Gastrocnemius medialis (tissue), 4 donors: ENCODE results near the gene RNF128. TPM values are rescaled to one million over a fixed set of nuclear protein-coding genes. Genes with fewer than 3 reads are reported as not detected.

Source experiments
- ATAC-seq, 2 donors: fragments of 150-250 bp; one replicate each; pipeline ENCODE4 v1.9.1; 2016
- DNase-seq, 2 donors: peaks; one replicate each; pipeline ENCODE4 v3.0.0-alpha.2; 2019
- H3K27ac ChIP-seq, 4 donors: fragments of 200-600 bp; sonication (generic); 1 replicate in 1 of 4; 2 replicates in 3 of 4; pipeline ENCODE4 v1.5.1; 2016 to 2018; ENCODE audit warnings: mild to moderate bottlenecking in 2 of 4, moderate library complexity in 1 of 4
- H3K27me3 ChIP-seq, 3 donors: fragments of 200-600 bp; sonication (generic) in 2 of 3; 1 replicate in 1 of 3; 2 replicates in 2 of 3; pipeline versions ENCODE4 v1.5.1 to v1.6.0; 2016 to 2019; ENCODE audit warnings: mild to moderate bottlenecking in 1 of 3, moderate library complexity in 1 of 3
- H3K36me3 ChIP-seq, 2 donors: fragments of 200-600 bp; sonication (generic) in 1 of 2; one replicate each; pipeline ENCODE4 v1.5.1; 2017 to 2018
- H3K4me1 ChIP-seq, 2 donors: fragments of 200-600 bp; sonication (generic) in 1 of 2; one replicate each; pipeline ENCODE4 v1.5.1; 2016 to 2017; ENCODE audit warnings: mild to moderate bottlenecking in 2 of 2
- H3K4me3 ChIP-seq, 4 donors: fragments of 200-600 bp; sonication (generic) in 3 of 4; 1 replicate in 1 of 4; 2 replicates in 3 of 4; pipeline ENCODE4 v1.5.1; 2016 to 2019; ENCODE audit warnings: mild to moderate bottlenecking in 2 of 4
- H3K9me3 ChIP-seq, 3 donors: fragments of 200-600 bp; sonication (generic) in 2 of 3; 1 replicate in 1 of 3; 2 replicates in 2 of 3; pipeline ENCODE4 v1.5.1; 2016 to 2019
- CTCF ChIP-seq, 5 experiments: fragments of 450-650 bp in 3 of 5; fragments of 200-600 bp in 2 of 5; sonication (generic) in 2 of 5; IDR thresholded peaks in 4 of 5; conservative IDR thresholded peaks in 1 of 5; 1 replicate in 4 of 5; 2 replicates in 1 of 5; pipeline ENCODE4 v1.5.1; 2016 to 2019; ENCODE audit warnings: antibody characterized with exemption in 5 of 5, mild to moderate bottlenecking in 3 of 5, moderate library complexity in 3 of 5
- POLR2A ChIP-seq, 2 donors: fragments of 450-650 bp; IDR thresholded peaks; one replicate each; pipeline ENCODE4 v1.6.1; 2017; ENCODE audit warnings: antibody characterized with exemption in 2 of 2, mild to moderate bottlenecking in 2 of 2, moderate library complexity in 2 of 2
- in situ Hi-C, 4 donors: fragments of 200-750 bp; cut with MboI; loops; one replicate each; pipeline versions ENCODE4 v1.15.0 to v1.8.0; 2017; ENCODE audit warnings: low sequenced_read_pairs in 4 of 4
- intact Hi-C: fragments of 100-400 bp; cut with DNase I; formaldehyde crosslinking; loops from one replicate; pipeline ENCODE4 v1.15.1; 2023; ENCODE audit warnings: low total_unique reads
- total RNA-seq, 4 donors: library from RNA; depleted of rRNA; stranded (reverse); fragments of >200 nt; gene quantifications; one replicate each; pipeline versions ENCODE4 v1.1.0 to v1.2.3, GENCODE V29; 2016

The RNF128 gene
- total RNA-seq, 4 donors from 2014 or later = 2.7 to 12.2 (median 5.5) TPM

GRCh38 chrX:106707771-106708454, 18.6 kb upstream of the RNF128 start:
- no peak for TF ChIP-seq CTCF (IDR thresholded peaks at IDR 0.05 in 4 of 5, conservative IDR thresholded peaks at IDR 0.05 in 1 of 5)
- no peak for TF ChIP-seq POLR2A (IDR thresholded peaks at IDR 0.05)
- DNase-seq (peak; percentile 9 to 18), ATAC-seq (peak; percentile 100)
- H3K9me3 ChIP-seq = no peaks in the 10 kb centered on the region
- no peaks in the 10 kb centered on the region for H3K27me3 ChIP-seq
- intact Hi-C loops (loop anchor here (2.0 kb wide), 1 partner anchor 19 kb away; the partner anchor contains the start of gene RNF128), in situ Hi-C loops (no loop called here)
- no peak overlapping the region for H3K4me3 ChIP-seq
- peak overlapping the region; percentile 66 to 85 (median 75) for H3K27ac ChIP-seq
- no peaks in the 10 kb centered on the region for H3K36me3 ChIP-seq
- peaks cover 11 to 15% of the 10 kb centered on the region in 2 donors for H3K4me1 ChIP-seq

- in situ Hi-C loops = no loop called here
- DNase-seq = no peak
Measured at GRCh38 chrX:106710771-106711170, 15.7 kb upstream of the RNF128 start.

GRCh38 chrX:106711375-106711774, 15.1 kb upstream of the RNF128 start:
- no peak for ATAC-seq

More at GRCh38 chrX:106710771-106711170, 15.7 kb upstream of the RNF128 start:
- Histone ChIP-seq H3K36me3 (no peaks in the 10 kb centered on the region), H3K27ac (no peak overlapping the region), H3K4me3 (no peak overlapping the region), H3K9me3 (no peaks in the 10 kb centered on the region), H3K27me3 (no peaks in the 10 kb centered on the region), H3K4me1 (peaks cover 11 to 15% of the 10 kb centered on the region in 2 donors)
- intact Hi-C loops = no loop called here
- no peak for TF ChIP-seq CTCF (IDR thresholded peaks at IDR 0.05 in 4 of 5, conservative IDR thresholded peaks at IDR 0.05 in 1 of 5)
- TF ChIP-seq POLR2A (IDR thresholded peaks at IDR 0.05) = no peak
- ATAC-seq = no peak

GRCh38 chrX:106716004-106716403, 10.5 kb upstream of the RNF128 start:
- no peak for ATAC-seq
- intact Hi-C loops (no loop called here), in situ Hi-C loops (no loop called here)
- H3K4me1 ChIP-seq = no peaks in the 10 kb centered on the region
- no peak overlapping the region for H3K27ac ChIP-seq
- no peak overlapping the region for H3K4me3 ChIP-seq
- no peak for DNase-seq
- H3K36me3 ChIP-seq = no peaks in the 10 kb centered on the region
- H3K27me3 ChIP-seq = peaks cover 0 to 5% (median 0%) of the 10 kb centered on the region in 3 donors
- H3K9me3 ChIP-seq = no peaks in the 10 kb centered on the region
- TF ChIP-seq POLR2A (IDR thresholded peaks at IDR 0.05) (no peak), CTCF (IDR thresholded peaks at IDR 0.05 in 4 of 5, conservative IDR thresholded peaks at IDR 0.05 in 1 of 5) (no peak)

More at GRCh38 chrX:106711375-106711774, 15.1 kb upstream of the RNF128 start:
- TF ChIP-seq POLR2A (IDR thresholded peaks at IDR 0.05) = no peak
- no peak for TF ChIP-seq CTCF (IDR thresholded peaks at IDR 0.05 in 4 of 5, conservative IDR thresholded peaks at IDR 0.05 in 1 of 5)
- intact Hi-C loops (no loop called here), in situ Hi-C loops (no loop called here)
- DNase-seq = no peak
- H3K27ac ChIP-seq = no peak overlapping the region
- H3K36me3 ChIP-seq = no peaks in the 10 kb centered on the region
- H3K9me3 ChIP-seq = no peaks in the 10 kb centered on the region
- H3K4me3 ChIP-seq = no peak overlapping the region
- H3K27me3 ChIP-seq = no peaks in the 10 kb centered on the region
- peaks cover 11 to 15% of the 10 kb centered on the region in 2 donors for H3K4me1 ChIP-seq
